Bronchial epithelial cell (primary cell): Measurements from ENCODE around the gene ANKRD31. TPM values are rescaled to one million over a fixed set of nuclear protein-coding genes. Genes with fewer than 3 reads are reported as not detected.

ENCODE experiments used
- DNase-seq: peaks from one replicate; pipeline ENCODE4 v3.0.0-alpha.2; 2010; ENCODE audit warnings: low read depth
- FAIRE-seq: peaks from 2 replicates; lab custom pipeline; 2011; peaks lifted over from hg19 to GRCh38; lab: Jason Lieb, UNC
- H3K27me3 ChIP-seq: 2 replicates; pipeline ENCODE4 v1.5.1; 2011; ENCODE audit warnings: low read length; ENCODE audit not compliant: control insufficient read depth, insufficient read depth
- H3K36me3 ChIP-seq: 2 replicates; pipeline ENCODE4 v1.5.1; 2011; ENCODE audit warnings: low read length; ENCODE audit not compliant: control insufficient read depth, insufficient read depth
- H3K4me3 ChIP-seq: 2 replicates; pipeline ENCODE4 v1.5.1; 2011; ENCODE audit warnings: mild to moderate bottlenecking, low read depth, low read length, control low read depth
- CTCF ChIP-seq: IDR thresholded peaks from 2 replicates; pipeline ENCODE4 v1.5.1; 2011; ENCODE audit warnings: mild to moderate bottlenecking, moderate library complexity, low read length, control low read depth, inconsistent platforms; ENCODE audit not compliant: insufficient read depth, severe bottlenecking
- total RNA-seq: library from RNA; depleted of rRNA; stranded (reverse); fragments of >200 nt; gene quantifications from 2 replicates; pipeline ENCODE4 v1.2.1, GENCODE V29; 2014

Gene ANKRD31
- total RNA-seq, 1 donor from 2014 or later = 0.26 TPM

GRCh38 chr5:75051217-75051751 lies 185.4 kb downstream of the ANKRD31 start:
- no peaks in the 10 kb centered on the region for H3K27me3 ChIP-seq
- FAIRE-seq = no peak
- TF ChIP-seq CTCF = no peak
- H3K36me3 ChIP-seq = peaks cover 1% of the 10 kb centered on the region
- no peak overlapping the region for H3K4me3 ChIP-seq
- no peak for DNase-seq

DNA sequence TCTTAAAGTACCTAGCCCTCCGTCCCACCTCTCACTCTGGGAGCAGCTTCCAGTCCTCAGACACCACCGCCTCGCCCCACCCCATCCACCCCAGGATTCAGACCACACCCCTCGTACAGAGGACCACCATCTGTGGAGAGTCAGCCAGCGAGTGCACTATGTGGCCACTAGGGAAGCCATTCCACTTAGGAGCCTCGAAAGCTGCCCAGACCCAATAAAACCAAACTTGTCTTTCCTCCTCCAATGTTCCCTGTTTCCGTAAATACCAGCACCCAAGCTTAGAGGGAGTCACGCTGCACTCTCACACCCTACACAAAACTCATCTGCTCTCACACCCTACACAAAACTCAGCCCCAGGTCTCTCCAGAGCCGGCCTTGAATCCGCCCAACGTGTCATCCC lies 186.3 kb downstream of the ANKRD31 start:
- Histone ChIP-seq H3K4me3 (no peak overlapping the region), H3K36me3 (peaks cover 1% of the 10 kb centered on the region), H3K27me3 (no peaks in the 10 kb centered on the region)
- FAIRE-seq (no peak), DNase-seq (no peak)
- TF ChIP-seq CTCF = peak; percentile 57

- peak; percentile 83 for TF ChIP-seq CTCF
- H3K27me3 ChIP-seq = no peaks in the 10 kb centered on the region
- peak; percentile 62 for FAIRE-seq
- no peak overlapping the region for H3K4me3 ChIP-seq
- DNase-seq = peak; percentile 79
- H3K36me3 ChIP-seq = peaks cover 1% of the 10 kb centered on the region
Observed at GRCh38 chr5:75049456-75050351, 187.0 kb downstream of the ANKRD31 start.

DNA sequence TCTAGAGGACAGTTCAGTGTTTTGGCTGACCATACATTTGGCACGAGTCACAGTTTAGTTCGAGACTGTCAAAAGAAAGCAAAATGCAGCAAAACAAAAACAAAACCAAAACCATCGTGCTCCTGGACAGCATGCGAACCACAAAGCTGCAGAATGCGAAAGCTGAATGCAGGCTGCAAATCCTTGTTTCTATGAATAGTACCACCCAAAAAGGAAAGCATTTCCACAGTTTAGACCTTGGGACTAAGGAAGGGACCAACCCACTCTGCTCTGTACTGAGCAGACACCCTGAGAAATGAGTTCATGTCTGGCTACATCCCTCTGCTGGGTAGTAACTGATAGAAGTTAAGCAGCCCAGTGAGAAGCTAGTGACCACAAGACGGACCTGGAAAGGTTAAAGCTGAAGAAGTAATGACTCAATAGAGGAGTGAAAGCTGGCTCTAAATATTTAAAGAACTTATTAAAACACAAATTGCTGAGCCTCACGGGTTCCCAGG lies 188.2 kb downstream of the ANKRD31 start:
- no peaks in the 10 kb centered on the region for H3K27me3 ChIP-seq
- H3K4me3 ChIP-seq = no peak overlapping the region
- TF ChIP-seq CTCF = no peak
- no peak for DNase-seq
- FAIRE-seq = no peak
- H3K36me3 ChIP-seq = peaks cover 1% of the 10 kb centered on the region

DNA sequence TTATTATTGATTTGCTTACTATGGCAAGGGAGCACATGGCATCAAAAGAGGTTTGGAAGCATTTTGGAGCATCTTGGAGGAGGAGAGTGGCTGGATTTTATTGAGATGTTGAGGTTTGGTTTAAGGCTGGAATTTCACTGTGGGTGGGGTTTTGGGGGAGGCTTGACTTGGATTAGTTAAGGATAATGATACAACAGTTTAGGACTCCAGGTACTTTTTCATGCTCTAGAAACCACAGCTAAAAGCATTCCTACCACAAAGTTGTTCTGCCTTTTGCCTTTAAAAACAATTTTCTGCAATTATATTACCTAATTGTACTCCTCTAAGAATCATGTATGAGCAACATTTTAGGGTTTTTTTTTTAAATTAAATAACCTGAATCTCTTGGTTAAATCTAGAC lies 189.3 kb downstream of the ANKRD31 start:
- FAIRE-seq (no peak), DNase-seq (no peak)
- H3K4me3 ChIP-seq = no peak overlapping the region
- peaks cover 1% of the 10 kb centered on the region for H3K36me3 ChIP-seq
- TF ChIP-seq CTCF = no peak
- H3K27me3 ChIP-seq = no peaks in the 10 kb centered on the region
